HFFc6 (cell line): ENCODE results near the gene PSMG2. TPM values are rescaled to one million over a fixed set of nuclear protein-coding genes. Genes with fewer than 3 reads are reported as not detected.

ENCODE experiments used
- DNase-seq: peaks from one replicate; pipeline ENCODE4 v3.0.0-alpha.2; 2018
- H3K27ac Mint-ChIP-seq: 2 replicates; pipeline ENCODE4 v1.8.0; 2020; ENCODE audit warnings: mild to moderate bottlenecking, mixed read lengths
- H3K27me3 Mint-ChIP-seq: 2 replicates; pipeline ENCODE4 v1.8.0; 2021; ENCODE audit warnings: mild to moderate bottlenecking, moderate library complexity, mixed read lengths; ENCODE audit not compliant: insufficient read depth
- H3K36me3 Mint-ChIP-seq: 2 replicates; pipeline ENCODE4 v1.8.0; 2021; ENCODE audit warnings: low read depth, mixed read lengths
- H3K4me1 Mint-ChIP-seq: 2 replicates; pipeline ENCODE4 v1.8.0; 2020; ENCODE audit warnings: low read depth, mixed read lengths
- H3K4me3 Mint-ChIP-seq: 2 replicates; pipeline ENCODE4 v1.8.0; 2020; ENCODE audit warnings: mild to moderate bottlenecking, moderate library complexity, mixed read lengths
- H3K9me3 Mint-ChIP-seq: 2 replicates; pipeline ENCODE4 v1.8.0; 2020; ENCODE audit warnings: mild to moderate bottlenecking, mixed read lengths
- CTCF ChIP-seq: fragments of 200-600 bp; sonication (generic); IDR thresholded peaks from 2 replicates; pipeline ENCODE4 v1.5.0; 2021; ENCODE audit warnings: antibody characterized with exemption, mild to moderate bottlenecking
- long read RNA-seq: library from polyadenylated mRNA; unstranded; transcript quantifications from one replicate; pipeline ENCODE4 v2.0.0, GENCODE V29; 2019
- total RNA-seq, 6 experiments: library from RNA; stranded (reverse); fragmentation: NEBNext Ultra II Directional; extraction: Animal tissue kit (Norgen Biotek cat#: 25700); gene quantifications; 2 replicates in 1 of 6; 3 replicates in 5 of 6; pipeline ENCODE4 v1.2.3, GENCODE V29; 2021

The PSMG2 gene
- total RNA-seq: 10 to 100 TPM; 55.9 to 78.3 (median 70.4) TPM
- long read RNA-seq, transcript PSMG2-201 (7 exons, 1,686 nt): major isoform, 54 of 68 reads
- long read RNA-seq, partial matches to known transcripts: 2 of 68 reads
- long read RNA-seq, other reads (novel, unspliced or antisense): 8 of 68 reads

GRCh38 chr18:12702221-12703095 lies at the start of gene PSMG2, which contains the start of gene CEP76:
TSS of gene PSMG2 (plus strand) at chr18:12703042. CDS start at chr18:12703108, 66 bp downstream.
TSS of gene CEP76 (minus strand) at chr18:12702723. CDS start at chr18:12702548, 175 bp downstream.
- H3K36me3 Mint-ChIP-seq: peaks cover 29% of the 10 kb centered on the region
- H3K4me3 Mint-ChIP-seq: peak within 1 kb of the TSS; percentile 97
- DNase-seq: peak; percentile 82
- H3K9me3 Mint-ChIP-seq: peaks cover 8% of the 10 kb centered on the region; the same call in 1 of the 2 replicates
- peaks cover 44% of the 10 kb centered on the region for H3K4me1 Mint-ChIP-seq
- TF ChIP-seq CTCF: no peak; the same call in 1 of the 2 replicates
- H3K27me3 Mint-ChIP-seq: no peaks in the 10 kb centered on the region
- peak within 1 kb of the TSS; percentile 100 for H3K27ac Mint-ChIP-seq

GRCh38 chr18:12654971-12655370 lies 47.9 kb upstream of the PSMG2 start:
- peaks cover 68% of the 10 kb centered on the region for H3K4me1 Mint-ChIP-seq
- peaks cover 5% of the 10 kb centered on the region; the same call in 1 of the 2 replicates for H3K36me3 Mint-ChIP-seq
- H3K4me3 Mint-ChIP-seq: peak overlapping the region; percentile 90; the same call in 1 of the 2 replicates
- peaks cover 2% of the 10 kb centered on the region; the same call in 1 of the 2 replicates for H3K27me3 Mint-ChIP-seq
- TF ChIP-seq CTCF: no peak
- H3K9me3 Mint-ChIP-seq: no peaks in the 10 kb centered on the region
- DNase-seq: no peak
- H3K27ac Mint-ChIP-seq: peak overlapping the region; percentile 16; the same call in 1 of the 2 replicates

- TF ChIP-seq CTCF: no peak
- Mint-ChIP-seq H3K27me3 (peaks cover 2% of the 10 kb centered on the region; the same call in 1 of the 2 replicates), H3K9me3 (no peaks in the 10 kb centered on the region), H3K36me3 (peaks cover 3% of the 10 kb centered on the region; the same call in 1 of the 2 replicates), H3K4me3 (peak overlapping the region; percentile 90), H3K27ac (peak overlapping the region; percentile 88), H3K4me1 (peaks cover 67% of the 10 kb centered on the region)
- DNase-seq: no peak
These were observed 46.3 kb upstream of the PSMG2 start for GRCh38 chr18:12656605-12656937.

- peaks cover 61% of the 10 kb centered on the region for H3K4me1 Mint-ChIP-seq
- H3K27me3 Mint-ChIP-seq: peaks cover 2% of the 10 kb centered on the region; the same call in 1 of the 2 replicates
- H3K9me3 Mint-ChIP-seq: no peaks in the 10 kb centered on the region
- TF ChIP-seq CTCF: no peak
- peak overlapping the region; percentile 90 for H3K4me3 Mint-ChIP-seq
- no peaks in the 10 kb centered on the region for H3K36me3 Mint-ChIP-seq
- peak overlapping the region; percentile 88 for H3K27ac Mint-ChIP-seq
- peak; percentile 13 for DNase-seq
These were observed 45.7 kb upstream of the PSMG2 start for GRCh38 chr18:12656938-12657683.
